HAP-1 (cell line): ENCODE measurements around the gene ZFYVE27.

Experiments
- DNase-seq, 2 experiments: peaks; one replicate each; pipeline ENCODE4 v3.0.0-alpha.2; 2016 to 2020; ENCODE audit warnings: low spot score in 2 of 2
- H3K27me3 ChIP-seq: fragments of 250-450 bp; sonication (Bioruptor Pico); 2 replicates; pipeline ENCODE4 v1.5.1; 2020; ENCODE audit warnings: low read depth, mild to moderate bottlenecking, moderate library complexity
- H3K36me3 ChIP-seq: fragments of 250-450 bp; sonication (Bioruptor Pico); replicated peaks from 2 replicates; pipeline ENCODE4 v1.5.1; 2020; ENCODE audit warnings: mild to moderate bottlenecking
- H3K4me1 ChIP-seq: fragments of 250-450 bp; sonication (Bioruptor Pico); 2 replicates; pipeline ENCODE4 v1.5.1; 2020; ENCODE audit warnings: mild to moderate bottlenecking
- H3K4me3 ChIP-seq: fragments of 250-450 bp; sonication (Bioruptor Pico); 2 replicates; pipeline ENCODE4 v1.5.1; 2020; ENCODE audit warnings: mild to moderate bottlenecking, moderate library complexity
- H3K9me3 ChIP-seq: fragments of 250-450 bp; sonication (Bioruptor Pico); 2 replicates; pipeline ENCODE4 v1.5.1; 2020; ENCODE audit warnings: mild to moderate bottlenecking, moderate library complexity
- in situ Hi-C: fragments of 300-500 bp; cut with MboI; formaldehyde crosslinking; loops from 3 replicates; pipeline ENCODE4 v1.14.3; 2020; ENCODE audit warnings: low sequenced_read_pairs, inconsistent platforms, mixed read lengths

The ZFYVE27 gene

DNA sequence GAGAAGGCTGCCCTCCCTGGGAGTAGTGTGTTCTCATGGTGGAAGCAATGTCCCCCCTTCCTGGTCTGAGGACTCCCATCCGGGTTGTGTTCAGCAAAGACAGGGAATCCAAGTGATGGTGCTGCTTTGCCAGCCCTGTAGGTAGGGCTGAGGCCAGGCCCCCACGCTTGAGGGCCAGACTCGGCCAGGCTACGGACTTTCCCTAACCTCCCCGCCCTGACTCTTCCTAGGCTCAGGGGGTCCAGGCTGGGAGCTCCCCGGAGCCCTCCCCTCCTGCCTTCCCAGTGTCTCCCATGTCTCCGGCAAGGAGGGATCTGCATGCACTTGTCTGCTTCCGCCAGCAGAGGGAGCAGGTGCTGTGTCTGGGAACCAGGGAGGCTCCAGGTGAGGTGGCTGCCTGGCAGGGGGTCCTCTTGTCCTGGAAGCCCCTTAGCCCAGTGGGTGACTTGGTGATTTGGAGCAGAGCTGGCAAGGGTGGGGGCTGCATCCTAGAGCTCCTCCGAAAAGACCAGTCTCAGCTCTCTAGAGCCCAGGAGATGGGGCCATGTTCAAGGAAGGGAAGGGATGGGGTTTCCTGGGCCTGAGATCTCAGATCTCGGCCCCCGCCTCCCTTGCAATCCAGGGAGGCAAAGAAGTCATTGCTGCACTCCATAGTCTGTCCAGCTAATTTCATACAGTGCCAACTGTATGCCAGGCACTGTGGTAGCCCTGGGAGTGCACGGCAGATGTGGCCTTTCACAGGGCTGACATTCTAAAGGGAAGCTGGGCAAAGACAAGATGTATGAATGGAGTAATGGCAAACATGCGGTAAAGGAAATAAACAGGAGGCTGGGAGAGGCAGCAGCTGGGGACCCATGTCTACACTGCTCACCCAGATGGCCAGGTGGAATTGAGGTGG lies 55.1 kb downstream of the ZFYVE27 start:
- Histone ChIP-seq H3K36me3 (no peaks in the 10 kb centered on the region), H3K4me3 (no peak overlapping the region), H3K27me3 (peaks cover 12% of the 10 kb centered on the region), H3K9me3 (no peaks in the 10 kb centered on the region), H3K4me1 (no peaks in the 10 kb centered on the region)
- in situ Hi-C loops, result loop anchor here (5.0 to 25.0 kb wide), 2 partner anchors 75 to 245 kb away; partner anchors contain the start of gene CRTAC1
- DNase-seq, result peak; percentile 15 to 77

DNA sequence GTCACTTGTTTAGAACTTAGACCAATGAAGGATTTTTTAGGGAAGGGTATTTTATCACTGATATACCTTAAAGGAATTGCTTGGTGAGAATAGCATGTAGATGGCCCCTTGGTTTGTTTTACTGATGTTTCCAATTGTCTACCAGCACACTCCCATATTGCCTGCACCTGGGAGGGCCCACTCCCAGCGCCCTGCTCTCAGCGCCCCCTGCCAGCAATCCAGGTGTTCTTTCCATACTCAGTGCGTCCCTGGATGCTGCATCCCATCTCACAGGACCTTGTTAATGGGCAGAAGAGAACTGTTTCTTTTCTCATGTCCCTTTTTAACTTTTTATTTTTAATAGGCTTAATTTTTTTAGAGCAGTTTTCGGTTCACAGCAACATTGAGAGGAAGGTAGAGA lies 59.0 kb downstream of the ZFYVE27 start:
- Histone ChIP-seq H3K36me3 (no peaks in the 10 kb centered on the region), H3K27me3 (peaks cover 3% of the 10 kb centered on the region; the same call in 1 of the 2 replicates), H3K4me1 (no peaks in the 10 kb centered on the region), H3K4me3 (no peak overlapping the region), H3K9me3 (no peaks in the 10 kb centered on the region)
- in situ Hi-C loops, result loop anchor here (25.0 kb wide), 1 partner anchor 241 kb away; the partner anchor contains the start of gene CRTAC1
- DNase-seq, result no peak

DNA sequence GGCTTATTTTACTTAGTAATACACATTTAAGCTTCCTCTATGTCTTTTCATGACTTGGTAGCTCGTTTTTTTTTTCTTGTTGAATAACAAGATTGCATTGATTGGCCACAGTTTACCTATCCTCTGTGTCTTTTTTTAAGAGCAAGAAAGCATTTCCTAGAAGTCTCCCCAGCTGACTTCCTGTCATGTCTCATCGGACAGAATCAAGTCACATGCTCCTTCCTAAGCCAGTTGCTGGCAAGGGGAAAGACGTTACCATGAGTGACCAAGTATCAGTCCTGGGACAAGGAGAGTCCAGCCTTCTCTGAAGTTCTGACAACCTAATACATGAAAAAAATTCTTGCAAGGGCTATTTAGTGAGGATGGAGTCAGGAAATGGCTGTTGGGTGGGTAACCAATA lies 59.7 kb downstream of the ZFYVE27 start:
- Histone ChIP-seq H3K9me3 (no peaks in the 10 kb centered on the region), H3K36me3 (no peaks in the 10 kb centered on the region), H3K4me3 (no peak overlapping the region), H3K27me3 (peaks cover 3% of the 10 kb centered on the region; the same call in 1 of the 2 replicates), H3K4me1 (no peaks in the 10 kb centered on the region)
- no peak for DNase-seq
- in situ Hi-C loops, result loop anchor here (25.0 kb wide), 1 partner anchor 241 kb away; the partner anchor contains the start of gene CRTAC1

DNA sequence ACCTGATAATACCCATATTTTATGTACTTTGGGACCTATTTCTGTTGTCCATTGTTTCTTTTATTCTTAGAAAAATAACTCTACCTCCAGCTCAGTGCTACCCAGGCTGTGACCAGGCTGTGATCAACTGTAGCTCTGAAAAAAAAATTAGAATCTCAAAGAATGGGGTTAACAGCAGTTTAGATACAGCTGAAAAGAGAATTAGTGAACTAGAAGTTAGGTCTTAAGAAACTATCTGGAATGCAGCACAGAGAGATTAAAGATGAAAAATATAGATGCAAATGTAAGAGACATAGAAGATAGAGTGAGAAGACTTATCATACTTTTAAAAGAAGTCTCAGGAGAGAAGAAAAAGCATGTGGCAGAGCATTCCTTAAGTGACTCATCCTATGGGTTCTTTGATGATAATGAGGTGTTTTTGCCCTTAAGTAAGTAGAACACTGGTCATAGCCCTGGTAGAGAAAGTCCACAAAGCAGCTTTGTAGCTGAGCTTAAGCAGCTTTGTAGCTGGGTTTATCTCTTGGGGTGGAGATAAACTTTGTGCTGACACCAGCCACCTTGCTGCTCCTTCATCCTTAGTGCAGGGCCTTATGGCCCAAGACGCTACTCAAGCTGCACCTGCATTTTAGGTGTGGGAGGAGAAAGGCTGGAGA lies 62.2 kb downstream of the ZFYVE27 start:
- H3K36me3 ChIP-seq, result no peaks in the 10 kb centered on the region
- H3K4me3 ChIP-seq, result no peak overlapping the region
- H3K27me3 ChIP-seq, result peaks cover 3% of the 10 kb centered on the region; the same call in 1 of the 2 replicates
- in situ Hi-C loops, result loop anchor here (25.0 kb wide), 1 partner anchor 238 kb away; the partner anchor contains the start of gene CRTAC1
- no peaks in the 10 kb centered on the region for H3K4me1 ChIP-seq
- DNase-seq, result no peak
- no peaks in the 10 kb centered on the region for H3K9me3 ChIP-seq

DNA sequence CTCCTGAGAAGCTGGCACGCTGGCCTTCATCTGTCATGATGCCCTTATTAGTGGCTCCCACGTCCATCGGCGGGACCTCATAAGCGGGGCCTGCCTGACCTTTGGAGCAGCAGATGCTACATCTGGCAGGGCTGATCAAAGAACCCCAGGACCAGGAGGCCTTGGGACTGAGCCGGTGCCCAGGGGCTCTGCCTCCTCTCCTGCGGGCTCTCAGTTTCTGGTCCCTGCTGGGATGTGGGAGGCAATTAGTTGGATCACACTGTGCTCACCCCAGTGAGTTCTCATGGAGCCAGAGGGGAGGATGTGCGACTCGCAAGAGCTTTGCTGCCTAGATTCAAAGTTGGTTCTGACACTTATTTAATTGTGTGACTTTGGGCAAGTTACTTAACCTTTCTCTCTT lies 63.5 kb downstream of the ZFYVE27 start:
- H3K27me3 ChIP-seq, result peaks cover 3% of the 10 kb centered on the region; the same call in 1 of the 2 replicates
- in situ Hi-C loops, result no loop called here
- H3K36me3 ChIP-seq, result no peaks in the 10 kb centered on the region
- no peak overlapping the region for H3K4me3 ChIP-seq
- no peaks in the 10 kb centered on the region for H3K4me1 ChIP-seq
- no peaks in the 10 kb centered on the region for H3K9me3 ChIP-seq
- DNase-seq, result no peak

DNA sequence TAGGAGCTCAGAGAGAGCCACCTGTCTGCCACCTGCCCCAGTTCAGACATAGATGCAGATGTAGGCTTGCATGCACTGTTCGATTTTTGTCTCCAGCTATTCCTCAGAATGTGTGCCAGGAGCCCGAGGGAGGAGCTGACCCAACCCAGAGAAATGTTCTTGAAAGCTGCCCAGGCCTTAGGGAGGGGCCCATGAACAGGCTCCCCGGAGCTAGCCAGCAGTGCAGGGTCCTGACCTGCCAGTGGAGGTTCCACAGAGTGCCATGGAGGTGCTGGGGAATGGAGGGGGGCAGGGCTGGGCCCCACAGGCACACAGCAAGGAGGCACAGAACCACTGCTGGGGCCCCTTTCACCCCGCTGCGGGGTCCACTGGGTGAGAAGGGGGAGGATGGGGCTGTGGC lies 64.5 kb downstream of the ZFYVE27 start:
- H3K27me3 ChIP-seq, result peaks cover under 1% of the 10 kb centered on the region; the same call in 1 of the 2 replicates
- no peaks in the 10 kb centered on the region for H3K9me3 ChIP-seq
- H3K4me1 ChIP-seq, result no peaks in the 10 kb centered on the region
- no peak overlapping the region for H3K4me3 ChIP-seq
- in situ Hi-C loops, result no loop called here
- H3K36me3 ChIP-seq, result no peaks in the 10 kb centered on the region
- no peak for DNase-seq

DNA sequence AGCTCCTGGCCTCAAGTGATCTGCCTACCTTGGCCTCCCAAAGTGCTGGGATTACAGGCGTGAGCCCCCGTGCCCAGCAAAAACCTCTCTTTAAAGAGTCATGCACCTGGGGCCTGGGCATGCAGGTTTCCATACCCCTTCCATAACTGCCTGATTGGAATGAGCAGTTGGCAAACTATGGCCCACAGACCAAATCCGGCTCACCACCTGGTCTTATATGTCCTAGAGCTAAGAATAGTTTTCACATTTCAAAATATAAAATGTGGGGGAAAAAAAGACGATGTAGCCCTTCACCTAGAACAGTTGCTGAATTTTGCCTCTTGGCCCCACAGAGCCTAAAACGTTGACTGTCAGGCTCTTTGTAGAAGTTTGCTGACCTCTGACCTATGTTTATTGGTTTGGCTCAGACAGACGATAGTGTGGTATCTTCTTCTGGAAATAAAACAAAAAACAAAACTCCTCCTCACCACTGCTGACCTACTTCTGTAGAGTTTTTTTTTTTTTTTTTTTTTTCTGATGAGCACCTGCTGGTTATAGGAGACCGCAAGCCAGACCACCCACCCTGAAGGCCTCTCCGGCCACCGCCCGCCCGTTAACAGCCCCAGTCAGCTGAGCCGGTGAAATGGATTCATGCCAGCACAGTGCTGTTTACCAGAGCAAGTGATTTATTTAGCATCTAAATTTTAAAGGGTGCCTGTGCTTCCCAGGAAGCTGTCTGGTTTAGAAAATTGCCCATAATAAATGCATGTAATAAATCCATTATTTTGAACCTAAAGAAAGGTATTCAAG lies 68.4 kb downstream of the ZFYVE27 start:
- Histone ChIP-seq H3K4me1 (no peaks in the 10 kb centered on the region), H3K9me3 (no peaks in the 10 kb centered on the region), H3K27me3 (no peaks in the 10 kb centered on the region), H3K4me3 (no peak overlapping the region), H3K36me3 (no peaks in the 10 kb centered on the region)
- no peak for DNase-seq
- in situ Hi-C loops, result no loop called here

DNA sequence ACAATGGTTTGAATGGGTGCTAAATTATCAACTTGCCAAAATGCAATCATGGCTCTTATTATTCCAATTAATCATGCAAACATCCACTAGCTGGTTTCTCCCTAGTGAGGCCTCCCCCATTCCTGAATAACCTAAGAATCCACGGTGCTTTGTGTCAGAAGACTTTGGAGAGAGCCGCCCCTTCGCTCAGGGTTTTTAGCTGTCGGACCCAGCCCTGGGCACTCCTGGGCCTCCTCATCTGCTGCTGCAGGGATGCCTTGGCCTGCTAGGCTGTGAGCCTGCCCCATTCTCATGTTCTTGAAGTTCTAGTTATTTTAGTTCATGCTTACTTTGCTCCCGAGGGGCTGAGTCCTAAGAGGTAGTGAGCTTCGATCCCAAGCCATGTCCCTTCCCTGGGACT lies 69.0 kb downstream of the ZFYVE27 start:
- Histone ChIP-seq H3K4me1 (no peaks in the 10 kb centered on the region), H3K4me3 (no peak overlapping the region), H3K9me3 (no peaks in the 10 kb centered on the region), H3K36me3 (no peaks in the 10 kb centered on the region), H3K27me3 (no peaks in the 10 kb centered on the region)
- no peak for DNase-seq
- in situ Hi-C loops, result no loop called here

DNA sequence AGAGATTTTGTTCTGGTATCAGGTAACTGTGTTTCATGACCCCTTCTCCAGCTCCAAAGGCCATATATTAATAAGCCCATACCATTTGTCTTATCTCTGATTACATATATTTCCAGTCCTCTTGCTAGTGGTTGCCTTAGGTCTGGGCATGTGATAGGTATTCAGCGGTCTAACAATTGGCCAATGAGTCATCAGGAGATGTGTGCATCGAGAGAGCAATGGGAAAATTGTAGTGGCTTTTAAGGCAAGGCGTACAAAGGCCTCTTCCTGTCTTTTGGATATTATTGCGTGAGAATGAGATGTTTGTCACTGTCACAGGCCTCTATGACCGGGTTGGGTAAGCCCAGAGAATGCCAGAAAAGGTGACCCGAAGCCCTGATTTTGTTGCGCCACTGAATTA lies 73.5 kb downstream of the ZFYVE27 start:
- peaks cover 3% of the 10 kb centered on the region; the same call in 1 of the 2 replicates for H3K4me1 ChIP-seq
- H3K27me3 ChIP-seq, result no peaks in the 10 kb centered on the region; the same call in 1 of the 2 replicates
- H3K9me3 ChIP-seq, result no peaks in the 10 kb centered on the region
- in situ Hi-C loops, result no loop called here
- no peak for DNase-seq
- no peaks in the 10 kb centered on the region for H3K36me3 ChIP-seq
- no peak overlapping the region for H3K4me3 ChIP-seq
